ENCODE results near the gene DNAJC28. TPM values are rescaled to one million over a fixed set of nuclear protein-coding genes. Genes with fewer than 3 reads are reported as not detected.

Gene DNAJC28
- total RNA-seq, 1 experiment from 2014 or later, result 2.5 TPM

GRCh38 chr21:33531007-33531406, 39.5 kb upstream of the DNAJC28 start:
- Mint-ChIP-seq H3K4me3 (ENCODE audit: unreplicated experiment) (no peak overlapping the region), H3K4me1 (ENCODE audit: low read depth, unreplicated experiment) (no peaks in the 10 kb centered on the region), H3K27me3 (ENCODE audit: insufficient read depth, unreplicated experiment) (no peaks in the 10 kb centered on the region), H3K9me3 (ENCODE audit: unreplicated experiment) (no peaks in the 10 kb centered on the region), H3K36me3 (ENCODE audit: insufficient read depth, unreplicated experiment) (peaks cover 99% of the 10 kb centered on the region), H3K27ac (ENCODE audit: unreplicated experiment) (no peak overlapping the region)
- intact Hi-C loops (cut with micrococcal nuclease; ENCODE audit: unreplicated experiment), result no loop called here
- H3K4me1 ChIP-seq, result no peaks in the 10 kb centered on the region
- no TSS peak for BruUV-seq (replicated peaks)
- H3K4me3 ChIP-seq (ENCODE audit: low read depth, low read length), result no peak overlapping the region
- POLR2A ChIA-PET, result no interaction called here
- H3K27me3 ChIP-seq (replicated peaks; ENCODE audit: control insufficient read depth, insufficient read depth, low read length), result no peaks in the 10 kb centered on the region
- H3K9me3 ChIP-seq, result no peaks in the 10 kb centered on the region
- CTCF ChIA-PET, result no interaction called here
- no peak for DNase-seq
- no peaks in the 10 kb centered on the region for H3K36me3 ChIP-seq (ENCODE audit: control insufficient read depth, insufficient read depth, low read length)
- no peak for TF ChIP-seq CTCF (IDR thresholded peaks at IDR 0.05; ENCODE audit: insufficient read depth in 1 of 2, low read depth in 1 of 2, low read length in 1 of 2, severe bottlenecking in 1 of 2, unreplicated experiment in 1 of 2)

GRCh38 chr21:33522953-33523349, 31.4 kb upstream of the DNAJC28 start:
- CTCF ChIA-PET, result no interaction called here
- Mint-ChIP-seq H3K36me3 (ENCODE audit: insufficient read depth, unreplicated experiment) (peaks cover 76% of the 10 kb centered on the region), H3K27me3 (ENCODE audit: insufficient read depth, unreplicated experiment) (no peaks in the 10 kb centered on the region), H3K27ac (ENCODE audit: unreplicated experiment) (peak overlapping the region; percentile 32), H3K4me3 (ENCODE audit: unreplicated experiment) (no peak overlapping the region), H3K4me1 (ENCODE audit: low read depth, unreplicated experiment) (no peaks in the 10 kb centered on the region), H3K9me3 (ENCODE audit: unreplicated experiment) (no peaks in the 10 kb centered on the region)
- H3K36me3 ChIP-seq (ENCODE audit: control insufficient read depth, insufficient read depth, low read length), result no peaks in the 10 kb centered on the region
- no peak for TF ChIP-seq CTCF (IDR thresholded peaks at IDR 0.05; ENCODE audit: insufficient read depth in 1 of 2, low read depth in 1 of 2, low read length in 1 of 2, severe bottlenecking in 1 of 2, unreplicated experiment in 1 of 2)
- POLR2A ChIA-PET, result no interaction called here
- BruUV-seq (replicated peaks), result no TSS peak
- no peaks in the 10 kb centered on the region for H3K9me3 ChIP-seq
- DNase-seq, result no peak
- intact Hi-C loops (cut with micrococcal nuclease; ENCODE audit: unreplicated experiment), result no loop called here
- H3K4me3 ChIP-seq (ENCODE audit: low read depth, low read length), result no peak overlapping the region
- H3K4me1 ChIP-seq, result no peaks in the 10 kb centered on the region
- H3K27me3 ChIP-seq (replicated peaks; ENCODE audit: control insufficient read depth, insufficient read depth, low read length), result no peaks in the 10 kb centered on the region

- no peaks in the 10 kb centered on the region for H3K9me3 ChIP-seq
- Mint-ChIP-seq H3K27me3 (ENCODE audit: insufficient read depth, unreplicated experiment) (no peaks in the 10 kb centered on the region), H3K27ac (ENCODE audit: unreplicated experiment) (peak overlapping the region; percentile 32), H3K9me3 (ENCODE audit: unreplicated experiment) (no peaks in the 10 kb centered on the region), H3K36me3 (ENCODE audit: insufficient read depth, unreplicated experiment) (peaks cover 73% of the 10 kb centered on the region), H3K4me3 (ENCODE audit: unreplicated experiment) (no peak overlapping the region), H3K4me1 (ENCODE audit: low read depth, unreplicated experiment) (no peaks in the 10 kb centered on the region)
- no peak for TF ChIP-seq CTCF (IDR thresholded peaks at IDR 0.05; ENCODE audit: insufficient read depth in 1 of 2, low read depth in 1 of 2, low read length in 1 of 2, severe bottlenecking in 1 of 2, unreplicated experiment in 1 of 2)
- intact Hi-C loops (cut with micrococcal nuclease; ENCODE audit: unreplicated experiment), result no loop called here
- ChIA-PET CTCF (no interaction called here), POLR2A (no interaction called here)
- no peak for DNase-seq
- no peaks in the 10 kb centered on the region for H3K4me1 ChIP-seq
- H3K4me3 ChIP-seq (ENCODE audit: low read depth, low read length), result no peak overlapping the region
- H3K27me3 ChIP-seq (replicated peaks; ENCODE audit: control insufficient read depth, insufficient read depth, low read length), result no peaks in the 10 kb centered on the region
- H3K36me3 ChIP-seq (ENCODE audit: control insufficient read depth, insufficient read depth, low read length), result no peaks in the 10 kb centered on the region
- no TSS peak for BruUV-seq (replicated peaks)
Observed at GRCh38 chr21:33522297-33522952, 30.9 kb upstream of the DNAJC28 start.

Measured in Caco-2 (cell line).